COR-L47 (cell line): ENCODE results near the gene TBC1D13.
"Not testable (repeated sequence)": the region's sequence is repeated elsewhere in the genome, so short reads cannot be mapped to it uniquely, and the experiment has no call there.

Source experiments
- DNase-seq: peaks from one replicate; lab custom pipeline; 2025; lab: John Stamatoyannopoulos, UW

TBC1D13 gene

GRCh38 chr9:128846680-128847030, 59.6 kb downstream of the TBC1D13 start:
- DNase-seq, result no peak

GRCh38 chr9:128847803-128848202, 60.8 kb downstream of the TBC1D13 start:
- DNase-seq, result no peak

- DNase-seq, result not testable (repeated sequence)
These were observed 64.0 kb downstream of the TBC1D13 start for GRCh38 chr9:128851024-128851423.

DNA sequence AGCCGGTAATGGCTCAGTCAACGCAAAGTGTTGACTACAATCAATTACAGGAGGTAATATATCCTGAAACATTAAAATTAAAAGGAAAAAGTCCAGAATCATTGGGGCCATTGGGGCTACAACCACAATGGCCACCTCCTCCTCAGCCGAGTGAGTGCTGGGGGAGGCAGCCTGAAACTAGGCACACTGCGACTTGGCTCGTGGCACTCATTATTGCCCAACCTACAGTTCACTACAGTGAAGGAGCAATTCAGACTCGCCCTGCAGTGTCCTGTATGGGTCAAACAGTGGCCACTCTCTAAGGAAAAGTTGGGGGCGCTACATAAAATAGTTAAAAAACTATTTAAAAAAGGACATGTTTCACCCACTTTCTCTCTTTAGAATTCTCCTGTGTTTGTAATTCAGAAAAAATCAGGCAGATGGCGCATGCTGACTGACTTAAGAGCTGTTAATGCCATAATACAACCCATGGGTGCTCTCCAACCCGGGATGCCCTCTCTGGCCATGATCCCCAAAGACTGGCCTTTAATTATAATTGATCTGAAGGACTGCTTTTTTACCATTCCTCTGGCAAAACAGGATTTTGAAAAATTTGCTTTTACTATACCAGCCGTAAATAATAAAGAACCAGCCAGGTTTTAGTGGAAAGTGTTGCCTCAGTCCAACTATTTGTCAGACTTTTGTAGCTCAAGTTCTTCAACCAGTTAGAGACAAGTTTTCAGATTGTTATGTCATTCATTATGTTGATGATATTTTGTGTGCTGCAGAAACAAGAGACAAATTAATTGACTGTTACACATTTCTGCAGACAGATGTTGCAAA, 64.9 kb downstream of the TBC1D13 start:
- peak; percentile 9 for DNase-seq

- not testable (repeated sequence) for DNase-seq
These were observed 65.6 kb downstream of the TBC1D13 start for GRCh38 chr9:128852646-128853045.

DNA sequence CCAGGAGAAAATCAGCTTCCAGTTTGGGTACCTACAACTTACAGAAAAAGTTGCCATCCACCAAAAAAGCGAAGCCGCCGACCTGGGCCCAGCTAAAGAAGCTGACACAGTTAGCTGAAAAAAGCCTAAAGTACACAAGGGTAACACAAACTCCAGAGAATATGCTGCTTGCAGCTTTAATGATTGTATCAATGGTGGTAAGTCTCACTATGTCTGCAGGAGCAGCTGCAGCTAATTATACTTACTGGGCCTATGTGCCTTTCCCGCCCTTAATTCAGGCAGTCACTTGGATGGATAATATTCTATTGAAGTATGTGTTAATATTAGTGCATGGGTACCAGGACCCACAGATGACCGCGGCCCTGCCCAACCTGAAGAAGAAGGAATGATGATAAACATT, 67.4 kb downstream of the TBC1D13 start:
- DNase-seq, result not testable (repeated sequence)

DNA sequence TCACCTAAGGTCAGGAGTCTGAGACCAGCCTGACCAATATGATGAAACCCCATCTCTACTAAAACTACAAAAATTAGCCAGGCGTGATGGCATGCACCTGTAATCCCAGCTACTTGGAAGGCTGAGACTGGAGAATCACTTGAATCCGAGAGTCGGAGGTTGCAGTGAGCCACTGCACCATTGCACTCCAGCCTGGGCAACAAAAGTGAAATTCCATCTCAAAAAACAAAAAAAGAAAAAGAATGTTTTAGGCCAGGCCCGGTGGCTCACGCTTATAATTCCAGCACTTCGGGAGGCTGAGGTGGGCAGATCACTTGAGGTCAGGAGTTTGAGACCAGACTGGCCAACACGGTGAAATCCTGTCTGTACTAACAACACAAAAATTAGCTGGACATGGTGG, 71.4 kb downstream of the TBC1D13 start:
- DNase-seq, result not testable (repeated sequence)
